GM19351 (cell line): ENCODE data around the gene ARG2.
"Not testable (repeated sequence)": the region's sequence is repeated elsewhere in the genome, so short reads cannot be mapped to it uniquely, and the experiment has no call there.

Experiments
- ATAC-seq: cut with Tn5 transposase; IDR thresholded peaks from one replicate; pipeline ENCODE4 v1.9.1; 2021; ENCODE audit warnings: mild to moderate bottlenecking, moderate library complexity; ENCODE audit not compliant: unreplicated experiment

The ARG2 gene

GRCh38 chr14:67584978-67585377 lies 34.7 kb upstream of the ARG2 start:
- ATAC-seq: no peak

- no peak for ATAC-seq
These were observed 33.4 kb upstream of the ARG2 start for GRCh38 chr14:67586369-67586768.

GRCh38 chr14:67589204-67589770 lies 30.4 kb upstream of the ARG2 start:
- ATAC-seq: no peak

DNA sequence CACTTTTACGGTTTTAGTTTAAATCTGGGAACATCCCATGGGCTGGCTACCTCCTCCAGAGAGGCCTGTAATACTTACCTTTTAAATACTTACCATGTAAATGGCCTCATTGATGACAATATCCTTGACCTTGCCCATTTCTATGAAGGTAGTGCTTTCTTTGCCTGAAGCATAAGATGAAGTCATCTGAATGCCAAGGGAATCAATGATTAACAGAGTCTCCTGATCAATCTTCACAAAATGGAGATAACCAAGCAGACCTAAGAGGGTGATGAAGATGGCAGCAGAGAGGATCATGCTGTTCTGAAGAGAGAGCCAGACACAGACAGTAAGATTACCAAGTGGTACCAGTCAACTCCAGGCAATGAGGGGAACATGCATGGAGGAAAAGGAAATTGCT lies 26.1 kb upstream of the ARG2 start:
- not testable (repeated sequence) for ATAC-seq

DNA sequence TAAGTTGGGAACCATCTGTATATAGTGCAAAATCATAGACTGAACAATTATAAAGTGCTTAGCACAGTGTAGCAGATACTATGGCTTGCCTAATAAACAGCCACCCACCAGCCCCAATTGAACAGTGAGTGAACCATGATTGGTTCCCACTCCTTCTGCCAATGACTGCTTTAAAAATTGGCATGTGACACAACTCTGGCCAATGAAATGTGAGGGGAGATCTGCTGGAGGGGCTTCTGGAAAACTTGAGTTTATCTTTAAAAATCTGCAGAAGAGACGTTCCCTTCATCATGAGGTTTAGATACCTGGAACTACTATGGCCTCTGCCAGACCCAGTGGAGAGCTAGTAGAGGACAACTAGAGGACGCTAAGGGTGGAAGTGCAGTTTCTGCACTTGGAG lies 24.3 kb upstream of the ARG2 start:
- ATAC-seq: no peak

GRCh38 chr14:67599698-67600561 lies 19.8 kb upstream of the ARG2 start, which contains the start of gene PIGH:
PIGH (minus strand) TSS chr14:67600268; CDS start chr14:67600203, 65 bp downstream.
- peak; percentile 90 for ATAC-seq

GRCh38 chr14:67600562-67600974 lies 19.2 kb upstream of the ARG2 start:
- ATAC-seq: not testable (repeated sequence)

GRCh38 chr14:67602076-67602475 lies 17.6 kb upstream of the ARG2 start:
- no peak for ATAC-seq

GRCh38 chr14:67602995-67603545 lies 16.6 kb upstream of the ARG2 start:
- peak; percentile 70 for ATAC-seq

DNA sequence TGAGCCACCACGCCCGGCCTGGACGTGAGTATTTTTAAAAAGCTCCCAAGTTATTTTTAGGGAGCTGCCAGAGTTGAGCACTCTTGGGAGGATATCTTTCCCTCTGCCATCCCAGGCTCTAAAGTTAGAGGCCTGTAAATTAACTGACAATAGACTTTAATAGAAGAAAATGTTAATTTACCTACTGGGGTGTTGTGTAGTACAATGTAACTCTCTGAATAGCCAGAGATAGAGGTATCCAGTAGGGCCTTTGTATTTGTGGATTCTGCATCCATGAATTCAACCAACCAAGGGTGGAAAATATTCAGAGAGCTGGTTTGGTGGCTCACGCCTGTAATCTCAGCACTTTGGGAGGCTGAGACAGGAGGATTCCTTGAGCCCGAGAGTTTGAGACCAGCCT lies 12.1 kb upstream of the ARG2 start:
- no peak for ATAC-seq

GRCh38 chr14:67609642-67610310 lies 9.9 kb upstream of the ARG2 start:
- no peak for ATAC-seq

GRCh38 chr14:67610491-67610890 lies 9.2 kb upstream of the ARG2 start:
- no peak for ATAC-seq

GRCh38 chr14:67618617-67619063 lies 1.1 kb upstream of the ARG2 start:
- ATAC-seq: no peak

GRCh38 chr14:67620217-67620785 lies 581 bp downstream of the ARG2 start:
- ATAC-seq: no peak

- no peak for ATAC-seq
These were observed 3.0 kb downstream of the ARG2 start for GRCh38 chr14:67622675-67623074.

GRCh38 chr14:67623114-67623513 lies 3.4 kb downstream of the ARG2 start:
- ATAC-seq: no peak

GRCh38 chr14:67626131-67626530 lies 6.4 kb downstream of the ARG2 start:
- ATAC-seq: not testable (repeated sequence)

DNA sequence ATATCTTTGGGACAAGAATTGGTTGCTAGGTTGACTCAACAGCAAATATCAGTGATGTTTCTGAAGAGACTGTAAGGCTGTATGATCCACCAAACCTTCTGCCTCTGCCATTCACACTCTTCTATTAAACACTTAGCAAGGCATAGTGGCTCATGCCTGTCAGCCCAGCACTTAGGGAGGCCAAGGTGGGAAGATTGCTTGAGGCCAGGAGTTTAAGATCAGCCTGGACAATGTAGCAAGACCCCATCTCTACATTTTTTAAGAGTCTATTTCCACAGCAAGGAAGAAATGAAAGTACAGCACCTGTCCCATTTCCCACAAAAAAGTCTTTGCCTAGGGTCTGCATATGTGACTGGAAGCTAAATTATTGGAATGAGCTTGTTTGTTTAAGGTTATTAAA lies 7.8 kb downstream of the ARG2 start:
- no peak for ATAC-seq

DNA sequence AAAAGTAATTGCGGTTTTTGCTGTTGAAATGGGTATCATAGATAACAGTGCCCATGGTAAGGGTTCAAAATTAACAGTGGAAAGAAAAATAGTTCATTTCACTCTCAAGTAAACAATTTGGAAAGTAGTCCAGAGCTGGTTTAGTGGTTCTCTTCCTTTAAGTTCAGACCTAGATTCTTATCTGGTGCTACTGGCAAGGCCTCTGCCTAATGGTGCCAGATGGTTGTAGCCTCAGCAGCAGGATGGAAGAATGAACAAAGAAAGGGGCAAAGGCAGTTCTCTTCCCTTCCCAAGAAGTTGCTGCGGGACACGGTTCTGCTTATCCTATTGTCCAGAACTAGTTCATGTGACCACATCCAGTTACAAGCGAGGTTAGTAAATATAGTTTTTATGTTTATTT lies 10.5 kb downstream of the ARG2 start:
- no peak for ATAC-seq

- no peak for ATAC-seq
These were observed 11.2 kb downstream of the ARG2 start for GRCh38 chr14:67630938-67631337.
